ENCODE results near the gene FOXL2NB.

DNA sequence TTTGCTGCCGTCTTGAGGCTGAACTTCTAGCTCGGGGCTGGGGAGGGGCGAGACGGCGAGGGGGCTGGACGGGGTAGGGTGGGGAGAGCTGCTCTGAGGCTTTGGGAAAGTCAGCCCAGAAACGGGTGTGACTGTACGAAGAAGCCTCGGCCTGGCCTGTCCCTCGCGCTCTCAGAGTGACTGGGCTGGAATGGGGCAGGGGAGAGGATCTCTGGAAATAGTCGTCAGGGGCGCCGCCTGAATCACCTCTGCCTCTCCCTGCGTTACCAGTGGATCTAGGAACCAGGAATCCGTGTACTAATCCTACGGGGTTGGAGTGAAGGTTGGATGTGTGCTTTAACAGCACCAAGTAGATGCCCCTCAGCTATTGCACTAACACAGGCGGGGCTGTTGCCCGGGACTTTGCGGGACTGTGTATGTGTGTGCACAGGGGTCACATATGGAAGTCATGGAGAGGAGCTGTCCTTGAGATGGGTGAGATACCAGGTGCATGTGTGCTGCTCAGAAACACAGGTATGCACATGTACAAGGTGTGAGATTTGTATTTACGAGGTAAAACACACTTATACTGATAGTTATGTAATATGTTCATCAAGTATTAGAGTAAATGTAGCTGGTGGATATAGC is 591 bp downstream of the FOXL2NB start:
- TF ChIP-seq, protein P1, sequence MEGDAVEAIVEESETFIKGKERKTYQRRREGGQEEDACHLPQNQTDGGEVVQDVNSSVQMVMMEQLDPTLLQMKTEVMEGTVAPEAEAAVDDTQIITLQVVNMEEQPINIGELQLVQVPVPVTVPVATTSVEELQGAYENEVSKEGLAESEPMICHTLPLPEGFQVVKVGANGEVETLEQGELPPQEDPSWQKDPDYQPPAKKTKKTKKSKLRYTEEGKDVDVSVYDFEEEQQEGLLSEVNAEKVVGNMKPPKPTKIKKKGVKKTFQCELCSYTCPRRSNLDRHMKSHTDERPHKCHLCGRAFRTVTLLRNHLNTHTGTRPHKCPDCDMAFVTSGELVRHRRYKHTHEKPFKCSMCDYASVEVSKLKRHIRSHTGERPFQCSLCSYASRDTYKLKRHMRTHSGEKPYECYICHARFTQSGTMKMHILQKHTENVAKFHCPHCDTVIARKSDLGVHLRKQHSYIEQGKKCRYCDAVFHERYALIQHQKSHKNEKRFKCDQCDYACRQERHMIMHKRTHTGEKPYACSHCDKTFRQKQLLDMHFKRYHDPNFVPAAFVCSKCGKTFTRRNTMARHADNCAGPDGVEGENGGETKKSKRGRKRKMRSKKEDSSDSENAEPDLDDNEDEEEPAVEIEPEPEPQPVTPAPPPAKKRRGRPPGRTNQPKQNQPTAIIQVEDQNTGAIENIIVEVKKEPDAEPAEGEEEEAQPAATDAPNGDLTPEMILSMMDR (IDR thresholded peaks at IDR 0.05): no peak
- TF ChIP-seq POLR2A (IDR thresholded peaks at IDR 0.05) (no peak), POLR2AphosphoS5 (IDR thresholded peaks at IDR 0.05) (no peak)

Measured in upper lobe of left lung (tissue), 4 donors.